ENCODE data around the gene ZFAND2A.

DNA sequence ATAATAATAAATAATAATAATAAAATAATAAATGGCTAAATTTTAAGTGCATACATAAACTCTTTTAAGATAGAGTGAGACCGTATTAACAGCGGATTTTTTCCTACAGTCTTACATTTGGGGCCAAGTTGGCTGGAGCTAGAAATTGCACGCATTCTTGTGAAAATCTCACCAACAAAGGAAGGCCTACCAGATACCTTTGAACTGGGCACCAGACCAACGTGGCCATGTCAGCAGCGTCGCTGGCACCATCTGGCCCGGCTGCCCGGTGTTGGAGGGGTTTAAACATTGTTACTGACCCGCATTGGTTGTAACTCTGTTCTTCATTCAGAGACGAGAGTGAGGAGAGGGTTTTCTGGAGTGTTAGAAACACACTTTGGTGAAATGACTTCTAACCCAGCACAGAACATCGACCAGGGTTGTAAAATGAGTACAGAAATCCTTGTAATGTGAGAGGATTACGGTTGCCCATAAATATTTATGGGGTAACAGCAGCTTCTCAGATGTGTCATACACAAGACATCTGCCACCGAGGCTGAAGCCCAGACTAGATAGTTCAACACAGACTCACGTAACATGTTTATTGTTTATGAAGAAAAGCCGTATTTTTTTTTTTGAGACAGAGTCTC is 38.1 kb upstream of the ZFAND2A start:
- TF ChIP-seq, protein P1, sequence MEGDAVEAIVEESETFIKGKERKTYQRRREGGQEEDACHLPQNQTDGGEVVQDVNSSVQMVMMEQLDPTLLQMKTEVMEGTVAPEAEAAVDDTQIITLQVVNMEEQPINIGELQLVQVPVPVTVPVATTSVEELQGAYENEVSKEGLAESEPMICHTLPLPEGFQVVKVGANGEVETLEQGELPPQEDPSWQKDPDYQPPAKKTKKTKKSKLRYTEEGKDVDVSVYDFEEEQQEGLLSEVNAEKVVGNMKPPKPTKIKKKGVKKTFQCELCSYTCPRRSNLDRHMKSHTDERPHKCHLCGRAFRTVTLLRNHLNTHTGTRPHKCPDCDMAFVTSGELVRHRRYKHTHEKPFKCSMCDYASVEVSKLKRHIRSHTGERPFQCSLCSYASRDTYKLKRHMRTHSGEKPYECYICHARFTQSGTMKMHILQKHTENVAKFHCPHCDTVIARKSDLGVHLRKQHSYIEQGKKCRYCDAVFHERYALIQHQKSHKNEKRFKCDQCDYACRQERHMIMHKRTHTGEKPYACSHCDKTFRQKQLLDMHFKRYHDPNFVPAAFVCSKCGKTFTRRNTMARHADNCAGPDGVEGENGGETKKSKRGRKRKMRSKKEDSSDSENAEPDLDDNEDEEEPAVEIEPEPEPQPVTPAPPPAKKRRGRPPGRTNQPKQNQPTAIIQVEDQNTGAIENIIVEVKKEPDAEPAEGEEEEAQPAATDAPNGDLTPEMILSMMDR (IDR thresholded peaks at IDR 0.05) = no peak
- no peak for TF ChIP-seq ZFX (IDR thresholded peaks at IDR 0.05; ENCODE audit: borderline replicate concordance)

All from 22Rv1 (cell line).